PC-3 (cell line): ENCODE data around the gene SFT2D1.

Experiments
- EZH2phosphoT487 ChIP-seq: fragments of 300-600 bp; sonication (generic); IDR thresholded peaks from 2 replicates; pipeline ENCODE4 v1.6.1; 2018; ENCODE audit warnings: mild to moderate bottlenecking, antibody characterized with exemption, low read length, borderline replicate concordance
- TF ChIP-seq, protein P1 (sequence below): fragments of 300-600 bp; sonication (generic); conservative IDR thresholded peaks from 2 replicates; pipeline ENCODE4 v1.5.1; 2017; ENCODE audit warnings: antibody characterized with exemption, low read depth, mild to moderate bottlenecking, low read length

DNA sequence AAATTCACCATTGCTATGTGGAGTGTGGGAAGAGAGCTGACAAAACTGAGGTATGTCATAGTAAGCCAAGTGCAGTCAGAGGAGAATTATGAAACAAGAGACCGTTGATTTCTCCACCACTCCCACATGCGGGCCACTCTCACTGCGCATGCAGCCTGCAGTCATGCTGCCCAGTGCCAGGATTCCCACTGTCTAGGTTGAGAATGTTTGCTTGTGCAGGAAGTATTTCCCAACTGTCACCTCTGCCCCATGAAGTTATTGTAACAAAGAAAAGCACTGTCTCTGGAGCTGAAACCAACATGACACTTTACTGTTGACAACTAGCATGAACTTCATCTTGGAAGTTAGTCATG lies 18.7 kb upstream of the SFT2D1 start:
- TF ChIP-seq, protein P1, sequence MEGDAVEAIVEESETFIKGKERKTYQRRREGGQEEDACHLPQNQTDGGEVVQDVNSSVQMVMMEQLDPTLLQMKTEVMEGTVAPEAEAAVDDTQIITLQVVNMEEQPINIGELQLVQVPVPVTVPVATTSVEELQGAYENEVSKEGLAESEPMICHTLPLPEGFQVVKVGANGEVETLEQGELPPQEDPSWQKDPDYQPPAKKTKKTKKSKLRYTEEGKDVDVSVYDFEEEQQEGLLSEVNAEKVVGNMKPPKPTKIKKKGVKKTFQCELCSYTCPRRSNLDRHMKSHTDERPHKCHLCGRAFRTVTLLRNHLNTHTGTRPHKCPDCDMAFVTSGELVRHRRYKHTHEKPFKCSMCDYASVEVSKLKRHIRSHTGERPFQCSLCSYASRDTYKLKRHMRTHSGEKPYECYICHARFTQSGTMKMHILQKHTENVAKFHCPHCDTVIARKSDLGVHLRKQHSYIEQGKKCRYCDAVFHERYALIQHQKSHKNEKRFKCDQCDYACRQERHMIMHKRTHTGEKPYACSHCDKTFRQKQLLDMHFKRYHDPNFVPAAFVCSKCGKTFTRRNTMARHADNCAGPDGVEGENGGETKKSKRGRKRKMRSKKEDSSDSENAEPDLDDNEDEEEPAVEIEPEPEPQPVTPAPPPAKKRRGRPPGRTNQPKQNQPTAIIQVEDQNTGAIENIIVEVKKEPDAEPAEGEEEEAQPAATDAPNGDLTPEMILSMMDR, result no peak
- no peak for TF ChIP-seq EZH2phosphoT487
